H9 (cell line): ENCODE data around the gene GCGR. TPM values are rescaled to one million over a fixed set of nuclear protein-coding genes. Genes with fewer than 3 reads are reported as not detected.
A peak's percentile ranks its signal among the peaks of the same experiment; 100 is the strongest.

Experiments used
- DNase-seq: peaks from one replicate; pipeline ENCODE4 v3.0.0-alpha.2; 2017
- H2AFZ ChIP-seq: one replicate; pipeline ENCODE4 v1.6.1; 2013; ENCODE audit warnings: mild to moderate bottlenecking, low read length, control low read depth, moderate library complexity
- H2AK5ac ChIP-seq: 2 replicates; pipeline ENCODE4 v1.6.1; 2013; ENCODE audit warnings: low read length, control low read depth, mixed read lengths; ENCODE audit not compliant: insufficient read length
- H2BK120ac ChIP-seq: one replicate; pipeline ENCODE4 v1.6.1; 2013; ENCODE audit warnings: low read depth, mild to moderate bottlenecking, low read length, control low read depth, inconsistent platforms; ENCODE audit not compliant: poor library complexity, severe bottlenecking
- H2BK12ac ChIP-seq: 2 replicates; pipeline ENCODE4 v1.6.1; 2013; ENCODE audit warnings: low read length, control low read depth, mixed read lengths, low read depth; ENCODE audit not compliant: insufficient read length
- H2BK15ac ChIP-seq: 2 replicates; pipeline ENCODE4 v1.6.1; 2013; ENCODE audit warnings: low read depth, low read length, control low read depth
- H2BK20ac ChIP-seq: one replicate; pipeline ENCODE4 v1.6.1; 2013; ENCODE audit warnings: low read depth, mild to moderate bottlenecking, low read length, control low read depth, inconsistent platforms; ENCODE audit not compliant: poor library complexity, severe bottlenecking
- H2BK5ac ChIP-seq: 2 replicates; pipeline ENCODE4 v1.6.1; 2013; ENCODE audit warnings: low read length, control low read depth, mixed read lengths; ENCODE audit not compliant: insufficient read length
- H3K14ac ChIP-seq: 2 replicates; pipeline ENCODE4 v1.6.1; 2013; ENCODE audit warnings: low read length, control low read depth; ENCODE audit not compliant: insufficient read depth
- H3K18ac ChIP-seq: 2 replicates; pipeline ENCODE4 v1.6.1; 2013; ENCODE audit warnings: low read depth, mild to moderate bottlenecking, mixed read lengths, low read length, control low read depth; ENCODE audit not compliant: insufficient read length
- H3K23ac ChIP-seq: 2 replicates; pipeline ENCODE4 v1.6.1; 2013; ENCODE audit warnings: low read length, control low read depth, mixed read lengths, low read depth; ENCODE audit not compliant: insufficient read length
- H3K23me2 ChIP-seq: 2 replicates; pipeline ENCODE4 v1.6.1; 2013; ENCODE audit warnings: low read depth, mild to moderate bottlenecking, mixed read lengths, low read length, control low read depth; ENCODE audit not compliant: insufficient read length, poor library complexity, severe bottlenecking
- H3K27ac ChIP-seq: 2 replicates; pipeline ENCODE4 v1.5.1; 2013; ENCODE audit warnings: low read length, control low read depth, mixed read lengths, low read depth; ENCODE audit not compliant: insufficient read length
- H3K27me3 ChIP-seq: 2 replicates; pipeline ENCODE4 v1.6.1; 2013; ENCODE audit warnings: low read length, control low read depth, inconsistent platforms; ENCODE audit not compliant: insufficient read depth
- H3K4ac ChIP-seq: 2 replicates; pipeline ENCODE4 v1.6.1; 2013; ENCODE audit warnings: low read depth, mild to moderate bottlenecking, control low read depth, inconsistent platforms, low read length, moderate library complexity
- H3K4me1 ChIP-seq: 2 replicates; pipeline ENCODE4 v1.6.1; 2013; ENCODE audit warnings: low read length, control low read depth, inconsistent platforms; ENCODE audit not compliant: insufficient read depth
- H3K4me2 ChIP-seq: 2 replicates; pipeline ENCODE4 v1.6.1; 2013; ENCODE audit warnings: low read length, control low read depth, mixed read lengths; ENCODE audit not compliant: insufficient read length, insufficient read depth
- H3K56ac ChIP-seq: 2 replicates; pipeline ENCODE4 v1.6.1; 2013; ENCODE audit warnings: low read depth, mild to moderate bottlenecking, mixed read lengths, low read length, control low read depth; ENCODE audit not compliant: insufficient read length
- H3K79me1 ChIP-seq: 2 replicates; pipeline ENCODE4 v1.6.1; 2013; ENCODE audit warnings: low read depth, mild to moderate bottlenecking, moderate library complexity, low read length, control low read depth, inconsistent platforms; ENCODE audit not compliant: insufficient read depth, poor library complexity, severe bottlenecking
- H3K79me2 ChIP-seq: 2 replicates; pipeline ENCODE4 v1.6.1; 2013; ENCODE audit warnings: low read length, control low read depth, inconsistent platforms; ENCODE audit not compliant: insufficient read depth
- H3K9ac ChIP-seq: 2 replicates; pipeline ENCODE4 v1.6.1; 2013; ENCODE audit warnings: low read length, control low read depth, mixed read lengths; ENCODE audit not compliant: insufficient read length; ENCODE audit errors: extremely low read depth
- H3K9me3 ChIP-seq: one replicate; pipeline ENCODE4 v1.6.1; 2013; ENCODE audit warnings: low read depth, low read length, inconsistent platforms; ENCODE audit not compliant: control insufficient read depth
- H3T11ph ChIP-seq: one replicate; pipeline ENCODE4 v1.6.1; 2013; ENCODE audit warnings: mild to moderate bottlenecking, low read length, control low read depth, inconsistent platforms
- H4K20me1 ChIP-seq: one replicate; pipeline ENCODE4 v1.6.1; 2013; ENCODE audit not compliant: control insufficient read depth, insufficient read length, insufficient read depth
- H4K5ac ChIP-seq: 2 replicates; pipeline ENCODE4 v1.6.1; 2013; ENCODE audit warnings: low read depth, mild to moderate bottlenecking, mixed read lengths, low read length, control low read depth; ENCODE audit not compliant: insufficient read length
- H4K8ac ChIP-seq: replicated peaks from 2 replicates; pipeline ENCODE4 v1.6.1; 2013; ENCODE audit warnings: low read length, control low read depth, mixed read lengths, low read depth; ENCODE audit not compliant: insufficient read length
- H4K91ac ChIP-seq: 2 replicates; pipeline ENCODE4 v1.6.1; 2013; ENCODE audit warnings: low read depth, mild to moderate bottlenecking, moderate library complexity, mixed read lengths, low read length, control low read depth; ENCODE audit not compliant: insufficient read length
- H3K27ac Mint-ChIP-seq, 3 experiments: 2 replicates in 2 of 3; 3 replicates in 1 of 3; pipeline ENCODE4 v1.8.0; 2020 to 2021; ENCODE audit warnings: mixed read lengths in 3 of 3, mild to moderate bottlenecking in 1 of 3, moderate library complexity in 1 of 3
- H3K27me3 Mint-ChIP-seq: 2 replicates; pipeline ENCODE4 v1.8.0; 2021; ENCODE audit warnings: low read depth, mild to moderate bottlenecking, moderate library complexity, mixed read lengths
- H3K36me3 Mint-ChIP-seq, 3 experiments: 2 replicates in 2 of 3; 3 replicates in 1 of 3; pipeline ENCODE4 v1.8.0; 2020 to 2021; ENCODE audit warnings: low read depth in 3 of 3, mixed read lengths in 3 of 3; ENCODE audit not compliant: insufficient read depth in 1 of 3
- H3K4me1 Mint-ChIP-seq, 2 experiments: 2 replicates each; pipeline ENCODE4 v1.8.0; 2020; ENCODE audit warnings: mixed read lengths in 2 of 2
- H3K4me3 Mint-ChIP-seq, 2 experiments: 2 replicates in 1 of 2; 3 replicates in 1 of 2; pipeline ENCODE4 v1.8.0; 2020 to 2021; ENCODE audit warnings: mild to moderate bottlenecking in 2 of 2, mixed read lengths in 2 of 2, moderate library complexity in 1 of 2
- H3K9me3 Mint-ChIP-seq, 2 experiments: 2 replicates in 1 of 2; 3 replicates in 1 of 2; pipeline ENCODE4 v1.8.0; 2020; ENCODE audit warnings: mild to moderate bottlenecking in 2 of 2, mixed read lengths in 2 of 2, moderate library complexity in 1 of 2
- WGBS: extraction: QIAGEN DNeasy Blood & Tissue Kit; methylation state at CpG from one replicate; pipeline ENCODE4 v1.1.7; 2013; ENCODE audit warnings: missing lambda C conversion rate, low lambda C conversion rate, mixed read lengths; ENCODE audit not compliant: insufficient read length; ENCODE audit errors: extremely low coverage; 5-methylcytosine and 5-hydroxymethylcytosine counted together
- total RNA-seq: library from RNA; stranded (reverse); gene quantifications from 2 replicates; pipeline ENCODE4 v1.2.1, GENCODE V29; 2021
- TF ChIP-seq, protein P1 (sequence below): fragments of 200-600 bp; sonication (generic); conservative IDR thresholded peaks from 3 replicates; pipeline ENCODE4 v1.8.0; 2021; ENCODE audit warnings: antibody characterized with exemption, mild to moderate bottlenecking

Gene GCGR
- total RNA-seq, 1 experiment from 2014 or later = 0.24 TPM

DNA sequence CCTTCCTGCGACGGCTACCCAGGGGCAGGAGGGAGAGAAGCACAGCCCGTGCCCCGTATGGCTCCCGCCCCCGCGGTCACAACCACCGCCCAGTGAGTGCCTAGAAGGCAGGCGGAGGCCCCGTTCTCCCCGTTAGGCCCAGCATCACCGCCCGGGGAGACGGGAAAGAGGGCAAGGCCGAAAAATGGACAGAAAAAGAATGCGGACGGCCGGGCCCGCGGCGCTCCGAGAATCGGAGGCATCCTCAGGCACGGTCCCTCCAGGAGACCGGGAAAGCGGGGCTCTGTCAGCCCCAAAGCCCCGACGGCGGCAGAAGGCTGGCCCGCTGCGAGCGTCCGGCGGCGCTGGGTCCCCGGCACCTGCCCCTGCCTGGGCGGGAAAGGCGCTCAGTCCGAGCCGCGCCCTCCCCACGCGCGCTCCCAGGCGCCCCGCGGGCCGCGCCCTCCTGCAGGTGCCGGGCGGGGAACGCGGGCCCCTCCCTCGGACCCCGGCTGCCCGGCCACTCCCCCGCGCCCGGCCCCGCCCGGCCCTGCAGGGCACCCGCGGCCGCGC lies 28.7 kb downstream of the GCGR start:
- Histone ChIP-seq H3K18ac (peak overlapping the region; percentile 34), H3K4me2 (peak overlapping the region; percentile 69), H3K4ac (no peak overlapping the region), H3K27me3 (no peaks in the 10 kb centered on the region), H4K5ac (no peak overlapping the region), H3K23me2 (peaks cover 17% of the 10 kb centered on the region), H4K91ac (no peak overlapping the region), H2BK120ac (no peak overlapping the region), H2BK15ac (no peak overlapping the region), H3K79me1 (peaks cover 7% of the 10 kb centered on the region), H3K14ac (peak overlapping the region; percentile 16; the same call in 1 of the 2 replicates), H3K23ac (no peak overlapping the region), H2BK5ac (no peak overlapping the region), H2AFZ (no peak overlapping the region), H4K20me1 (no peaks in the 10 kb centered on the region), H3K79me2 (peaks cover 8% of the 10 kb centered on the region; the same call in 1 of the 2 replicates), H3K4me1 (peaks cover 3% of the 10 kb centered on the region; the same call in 1 of the 2 replicates), H3T11ph (no peak overlapping the region), H3K56ac (no peak overlapping the region), H3K9me3 (no peaks in the 10 kb centered on the region), H3K27ac (no peak overlapping the region), H2AK5ac (no peak overlapping the region), H4K8ac (no peak overlapping the region), H2BK12ac (no peak overlapping the region), H3K9ac (peak overlapping the region; percentile 70), H2BK20ac (no peak overlapping the region)
- no CpG with 5 or more reads among the region's 65 CpGs for WGBS
- no peak for DNase-seq
- Mint-ChIP-seq H3K27me3 (no peaks in the 10 kb centered on the region; the same call in 1 of the 2 replicates), H3K9me3 (no peaks in the 10 kb centered on the region), H3K27ac (peak overlapping the region in 1 of 3 experiments; percentile 50; a peak in 1 of 7 replicates), H3K4me3 (peak overlapping the region; percentile 82 to 91), H3K36me3 (peaks cover 0 to 6% (median 0%) of the 10 kb centered on the region in 3 experiments; a peak in 4 of 7 replicates), H3K4me1 (peaks cover 13 to 17% of the 10 kb centered on the region in 2 experiments)
- TF ChIP-seq, protein P1, sequence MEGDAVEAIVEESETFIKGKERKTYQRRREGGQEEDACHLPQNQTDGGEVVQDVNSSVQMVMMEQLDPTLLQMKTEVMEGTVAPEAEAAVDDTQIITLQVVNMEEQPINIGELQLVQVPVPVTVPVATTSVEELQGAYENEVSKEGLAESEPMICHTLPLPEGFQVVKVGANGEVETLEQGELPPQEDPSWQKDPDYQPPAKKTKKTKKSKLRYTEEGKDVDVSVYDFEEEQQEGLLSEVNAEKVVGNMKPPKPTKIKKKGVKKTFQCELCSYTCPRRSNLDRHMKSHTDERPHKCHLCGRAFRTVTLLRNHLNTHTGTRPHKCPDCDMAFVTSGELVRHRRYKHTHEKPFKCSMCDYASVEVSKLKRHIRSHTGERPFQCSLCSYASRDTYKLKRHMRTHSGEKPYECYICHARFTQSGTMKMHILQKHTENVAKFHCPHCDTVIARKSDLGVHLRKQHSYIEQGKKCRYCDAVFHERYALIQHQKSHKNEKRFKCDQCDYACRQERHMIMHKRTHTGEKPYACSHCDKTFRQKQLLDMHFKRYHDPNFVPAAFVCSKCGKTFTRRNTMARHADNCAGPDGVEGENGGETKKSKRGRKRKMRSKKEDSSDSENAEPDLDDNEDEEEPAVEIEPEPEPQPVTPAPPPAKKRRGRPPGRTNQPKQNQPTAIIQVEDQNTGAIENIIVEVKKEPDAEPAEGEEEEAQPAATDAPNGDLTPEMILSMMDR = no peak
